Stimulated activated CD4-positive, alpha-beta T cell treated with anti-CD3 and anti-CD28 coated beads, Interleukin-12 subunit alpha, Interleukin-12 subunit beta, amount 100 ng/mL, for 48 hours (primary cell): ENCODE measurements around the gene ABR.
"Not testable (repeated sequence)": the region's sequence is repeated elsewhere in the genome, so short reads cannot be mapped to it uniquely, and the experiment has no call there.

ENCODE experiments used
- DNase-seq, 3 donors: peaks; one replicate each; pipeline ENCODE4 v3.0.0-alpha.2; 2020; ENCODE audit warnings: low read depth in 2 of 3, low spot score in 1 of 3

ABR gene

GRCh38 chr17:1174263-1174880, 5.4 kb downstream of the ABR start:
- no peak for DNase-seq

GRCh38 chr17:1173432-1174262, 6.1 kb downstream of the ABR start:
- no peak for DNase-seq

- no peak for DNase-seq
Measured at GRCh38 chr17:1171953-1172352, 7.8 kb downstream of the ABR start.

- DNase-seq, result no peak
Measured at GRCh38 chr17:1170739-1171138, 9.0 kb downstream of the ABR start.

GRCh38 chr17:1169929-1170312, 9.9 kb downstream of the ABR start:
- DNase-seq, result no peak

- DNase-seq, result no peak
Measured at GRCh38 chr17:1169221-1169928, 10.4 kb downstream of the ABR start.

GRCh38 chr17:1168533-1169220, 11.1 kb downstream of the ABR start:
- DNase-seq, result no peak

- DNase-seq, result no peak
Measured at GRCh38 chr17:1166276-1166675, 13.5 kb downstream of the ABR start.

- no peak for DNase-seq
Measured at GRCh38 chr17:1165836-1166235, 13.9 kb downstream of the ABR start.

GRCh38 chr17:1164935-1165556, 14.7 kb downstream of the ABR start:
- DNase-seq, result no peak

- DNase-seq, result no peak
Measured at GRCh38 chr17:1162116-1162855, 17.5 kb downstream of the ABR start.

- no peak for DNase-seq
Measured at GRCh38 chr17:1160591-1161390, 19.0 kb downstream of the ABR start.

GRCh38 chr17:1159431-1160180, 20.2 kb downstream of the ABR start:
- DNase-seq, result no peak

- no peak for DNase-seq
Measured at GRCh38 chr17:1158879-1159278, 20.9 kb downstream of the ABR start.

GRCh38 chr17:1156864-1157263, 22.9 kb downstream of the ABR start:
- no peak for DNase-seq

- no peak for DNase-seq
Measured at GRCh38 chr17:1154704-1155103, 25.1 kb downstream of the ABR start.

GRCh38 chr17:1153795-1154546, 25.8 kb downstream of the ABR start:
- no peak for DNase-seq

- not testable (repeated sequence) for DNase-seq
Measured at GRCh38 chr17:1152582-1152981, 27.2 kb downstream of the ABR start.
